Upper lobe of left lung (tissue), 6 donors: ENCODE data around the gene SENP2. TPM values are rescaled to one million over a fixed set of nuclear protein-coding genes. Genes with fewer than 3 reads are reported as not detected.
A peak's percentile ranks its signal among the peaks of the same experiment; 100 is the strongest.
"Not testable (repeated sequence)": the region's sequence is repeated elsewhere in the genome, so short reads cannot be mapped to it uniquely, and the experiment has no call there.

Experiments
- ATAC-seq, 2 donors: fragments of 200-7000 bp; cut with Tn5 transposase; one replicate each; pipeline ENCODE4 v1.9.1; 2022; ENCODE audit warnings: mild to moderate bottlenecking in 2 of 2, moderate library complexity in 2 of 2; ENCODE audit not compliant: low FRiP score in 2 of 2
- DNase-seq, 2 donors: peaks; one replicate each; pipeline ENCODE4 v3.0.0-alpha.2; 2019 to 2020
- H3K27ac ChIP-seq, 4 donors: fragments of 200-600 bp; sonication (generic); one replicate each; pipeline ENCODE4 v1.5.1; 2016 to 2019
- H3K27me3 ChIP-seq, 4 donors: fragments of 200-600 bp; sonication (generic); one replicate each; pipeline ENCODE4 v1.5.1; 2017 to 2019
- H3K36me3 ChIP-seq, 4 donors: fragments of 200-600 bp; sonication (generic); one replicate each; pipeline ENCODE4 v1.5.1; 2016 to 2019
- H3K4me1 ChIP-seq, 4 donors: fragments of 200-600 bp; sonication (generic); one replicate each; pipeline ENCODE4 v1.5.1; 2018 to 2019
- H3K4me3 ChIP-seq, 4 donors: fragments of 200-600 bp; sonication (generic); one replicate each; pipeline ENCODE4 v1.5.1; 2017 to 2019; ENCODE audit warnings: mild to moderate bottlenecking in 2 of 4, moderate library complexity in 1 of 4
- H3K9me3 ChIP-seq, 4 donors: fragments of 200-600 bp; sonication (generic); one replicate each; pipeline ENCODE4 v1.5.1; 2018 to 2019
- EP300 ChIP-seq, 4 donors: sonication (generic); formaldehyde crosslinking; IDR thresholded peaks; one replicate each; pipeline ENCODE4 v1.5.1; 2017; ENCODE audit warnings: antibody characterized with exemption in 4 of 4, control low read depth in 2 of 4
- POLR2A ChIP-seq, 4 donors: fragments of 450-650 bp; IDR thresholded peaks; one replicate each; pipeline ENCODE4 v1.5.1; 2016 to 2017; ENCODE audit warnings: antibody characterized with exemption in 4 of 4, mild to moderate bottlenecking in 2 of 4
- POLR2AphosphoS5 ChIP-seq, 2 donors: sonication (generic); formaldehyde crosslinking; IDR thresholded peaks; one replicate each; pipeline ENCODE4 v1.5.1; 2017; ENCODE audit warnings: antibody characterized with exemption in 2 of 2
- WGBS, 2 donors: methylation state at CpG; one replicate each; pipeline ENCODE4 v1.1.5; 2017 to 2018; 5-methylcytosine and 5-hydroxymethylcytosine counted together
- total RNA-seq, 6 donors: library from RNA; depleted of rRNA in 4 of 6; stranded (reverse); fragments of >200 nt in 4 of 6; gene quantifications; one replicate each; pipeline versions ENCODE4 v1.1.0 to v1.2.1, GENCODE V29; 2016 to 2021
- TF ChIP-seq, protein P1 (sequence below), 6 experiments: fragments of 450-650 bp in 4 of 6; fragments of 200-600 bp in 2 of 6; sonication (generic) in 2 of 6; IDR thresholded peaks; one replicate each; pipeline ENCODE4 v1.5.1; 2016 to 2019; ENCODE audit warnings: antibody characterized with exemption in 6 of 6
- donor health status: DM: no; HTN: no; CAD: no; lungs with moderate emphysema.
- donor health status: DM: no; HTN: yes; CAD: no; lungs with severe emphysema.

Gene SENP2
- total RNA-seq, 6 donors from 2014 or later: 18.9 to 42.2 (median 31.6) TPM

DNA sequence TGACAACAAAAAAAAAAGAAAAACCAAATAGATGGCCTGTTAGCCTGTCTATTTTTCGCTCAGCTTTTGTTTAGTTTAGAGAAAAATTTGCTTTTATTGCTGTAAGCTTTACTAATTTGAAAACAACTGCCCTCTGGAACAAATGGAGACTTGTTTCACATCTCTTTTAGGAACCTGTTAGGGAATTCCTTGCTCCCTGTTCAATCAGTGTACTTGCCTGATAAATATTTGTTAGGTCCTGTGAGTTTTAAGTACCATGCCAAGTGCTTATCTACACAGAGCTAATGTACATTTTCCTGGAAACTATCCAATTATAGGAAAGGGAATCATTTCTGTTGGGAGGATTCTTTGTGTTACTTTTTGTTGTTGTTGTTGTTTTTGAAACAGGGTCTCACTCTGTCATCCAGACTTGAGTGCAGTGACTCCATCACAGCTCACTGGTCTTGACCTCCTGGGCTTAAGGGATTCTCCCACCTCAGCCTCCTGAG is 30.2 kb upstream of the SENP2 start:
- no peaks in the 10 kb centered on the region for H3K36me3 ChIP-seq
- no peaks in the 10 kb centered on the region for H3K9me3 ChIP-seq
- H3K27me3 ChIP-seq: no peaks in the 10 kb centered on the region
- TF ChIP-seq, protein P1, sequence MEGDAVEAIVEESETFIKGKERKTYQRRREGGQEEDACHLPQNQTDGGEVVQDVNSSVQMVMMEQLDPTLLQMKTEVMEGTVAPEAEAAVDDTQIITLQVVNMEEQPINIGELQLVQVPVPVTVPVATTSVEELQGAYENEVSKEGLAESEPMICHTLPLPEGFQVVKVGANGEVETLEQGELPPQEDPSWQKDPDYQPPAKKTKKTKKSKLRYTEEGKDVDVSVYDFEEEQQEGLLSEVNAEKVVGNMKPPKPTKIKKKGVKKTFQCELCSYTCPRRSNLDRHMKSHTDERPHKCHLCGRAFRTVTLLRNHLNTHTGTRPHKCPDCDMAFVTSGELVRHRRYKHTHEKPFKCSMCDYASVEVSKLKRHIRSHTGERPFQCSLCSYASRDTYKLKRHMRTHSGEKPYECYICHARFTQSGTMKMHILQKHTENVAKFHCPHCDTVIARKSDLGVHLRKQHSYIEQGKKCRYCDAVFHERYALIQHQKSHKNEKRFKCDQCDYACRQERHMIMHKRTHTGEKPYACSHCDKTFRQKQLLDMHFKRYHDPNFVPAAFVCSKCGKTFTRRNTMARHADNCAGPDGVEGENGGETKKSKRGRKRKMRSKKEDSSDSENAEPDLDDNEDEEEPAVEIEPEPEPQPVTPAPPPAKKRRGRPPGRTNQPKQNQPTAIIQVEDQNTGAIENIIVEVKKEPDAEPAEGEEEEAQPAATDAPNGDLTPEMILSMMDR (IDR thresholded peaks at IDR 0.05): no peak
- no peak for TF ChIP-seq EP300 (IDR thresholded peaks at IDR 0.05)
- TF ChIP-seq POLR2AphosphoS5 (IDR thresholded peaks at IDR 0.05): no peak
- no peak for TF ChIP-seq POLR2A (IDR thresholded peaks at IDR 0.05)
- H3K27ac ChIP-seq: peak overlapping the region in 3 of 4 donors; percentile 21 to 85 (median 40)
- ATAC-seq: no peak
- no peak for DNase-seq
- no peak overlapping the region for H3K4me3 ChIP-seq
- WGBS, 2 donors: 62 to 78% methylated on average over 1 of the region's 1 CpG
- H3K4me1 ChIP-seq: peaks cover 4 to 18% (median 6%) of the 10 kb centered on the region in 4 donors

DNA sequence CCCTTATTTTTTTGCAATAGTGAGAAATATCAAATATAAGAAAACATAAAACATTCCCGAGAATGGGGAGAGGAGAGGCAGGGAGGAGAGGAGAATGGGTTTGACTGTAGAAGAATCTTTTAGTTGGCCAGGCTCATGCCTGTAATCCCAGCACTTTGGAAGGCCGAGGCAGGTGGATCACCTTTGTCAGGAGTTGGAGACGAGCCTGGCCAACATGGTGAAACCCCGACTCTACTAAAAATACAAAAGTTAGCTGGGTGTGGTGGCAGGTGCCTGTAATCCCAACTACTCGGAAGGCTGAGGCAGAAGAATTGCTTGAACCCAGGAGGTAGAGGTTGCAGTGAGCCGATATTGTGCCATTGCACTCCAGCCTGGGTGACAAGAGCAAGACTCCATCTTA is 29.5 kb upstream of the SENP2 start:
- peak overlapping the region in 3 of 4 donors; percentile 21 to 85 (median 40) for H3K27ac ChIP-seq
- not testable (repeated sequence) for DNase-seq

DNA sequence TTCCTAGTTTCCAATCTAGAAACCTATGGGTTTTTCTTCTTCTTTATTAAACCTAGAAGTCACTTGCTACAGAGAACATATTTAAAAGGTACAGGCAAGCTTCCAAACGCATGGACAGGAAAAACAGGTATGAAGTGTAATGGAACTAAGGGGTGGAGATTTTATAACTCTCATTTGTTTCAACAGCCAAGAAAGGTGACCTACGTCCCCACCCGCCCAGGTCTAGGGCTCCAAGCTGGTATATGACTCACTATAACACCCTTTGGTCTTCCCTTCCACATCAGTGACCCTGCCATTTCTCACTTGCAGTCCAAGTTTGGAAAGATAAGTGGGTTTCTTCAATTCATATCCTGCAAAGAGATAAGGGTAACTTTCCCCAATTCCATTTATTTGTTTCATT is 27.7 kb upstream of the SENP2 start:
- no peak overlapping the region for H3K4me3 ChIP-seq
- H3K9me3 ChIP-seq: no peaks in the 10 kb centered on the region
- ATAC-seq: peak; percentile 57 to 86
- H3K36me3 ChIP-seq: no peaks in the 10 kb centered on the region
- DNase-seq: peak in 1 of 2 donors; percentile 87
- no peaks in the 10 kb centered on the region for H3K27me3 ChIP-seq
- H3K27ac ChIP-seq: peak overlapping the region; percentile 74 to 85 (median 79)
- WGBS, 2 donors: 68 to 79% methylated on average over 3 of the region's 3 CpGs
- H3K4me1 ChIP-seq: peaks cover 7 to 27% (median 15%) of the 10 kb centered on the region in 4 donors
- TF ChIP-seq, protein P1 (IDR thresholded peaks at IDR 0.05): no peak
- TF ChIP-seq EP300 (IDR thresholded peaks at IDR 0.05): peak in 1 of 4 donors; percentile 61
- peak in 1 of 2 donors; percentile 29 for TF ChIP-seq POLR2AphosphoS5 (IDR thresholded peaks at IDR 0.05)
- no peak for TF ChIP-seq POLR2A (IDR thresholded peaks at IDR 0.05)

More for the DNA sequence above, 29.5 kb upstream of the SENP2 start:
- H3K36me3 ChIP-seq, H3K9me3 ChIP-seq, ATAC-seq, H3K27me3 ChIP-seq, H3K4me3 ChIP-seq: not testable (repeated sequence)
- 76 to 81% methylated on average over 6 of the region's 6 CpGs for WGBS, 2 donors
- peaks cover 6 to 25% (median 13%) of the 10 kb centered on the region in 4 donors for H3K4me1 ChIP-seq

DNA sequence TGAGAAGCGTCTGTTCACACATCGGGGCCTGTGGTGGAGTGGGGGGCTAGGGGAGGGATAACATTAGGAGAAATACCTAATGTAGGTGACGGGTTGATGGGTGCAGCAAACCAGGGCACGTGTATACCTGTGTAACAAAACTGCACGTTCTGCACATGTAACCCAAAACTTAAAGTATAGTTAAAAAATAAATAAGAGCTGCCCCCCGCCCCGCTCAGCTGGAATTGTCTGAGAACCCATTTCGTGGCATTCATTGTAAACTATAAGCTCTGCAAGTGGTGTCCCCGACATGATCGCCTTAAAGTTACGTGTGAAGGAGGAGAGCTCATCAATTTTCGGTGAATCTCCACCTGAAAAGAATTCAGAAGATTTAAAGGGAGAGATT is 26.4 kb upstream of the SENP2 start:
- Histone ChIP-seq H3K36me3 (no peaks in the 10 kb centered on the region), H3K4me3 (no peak overlapping the region), H3K27me3 (no peaks in the 10 kb centered on the region), H3K27ac (peak overlapping the region in 3 of 4 donors; percentile 75 to 85 (median 83)), H3K4me1 (peaks cover 7 to 27% (median 15%) of the 10 kb centered on the region in 4 donors), H3K9me3 (no peaks in the 10 kb centered on the region)
- TF ChIP-seq, protein P1 (IDR thresholded peaks at IDR 0.05): no peak
- TF ChIP-seq POLR2AphosphoS5 (IDR thresholded peaks at IDR 0.05) (no peak), POLR2A (IDR thresholded peaks at IDR 0.05) (no peak), EP300 (IDR thresholded peaks at IDR 0.05) (no peak)
- no peak for ATAC-seq
- DNase-seq: no peak
- 83 to 86% methylated on average over 12 of the region's 12 CpGs for WGBS, 2 donors

DNA sequence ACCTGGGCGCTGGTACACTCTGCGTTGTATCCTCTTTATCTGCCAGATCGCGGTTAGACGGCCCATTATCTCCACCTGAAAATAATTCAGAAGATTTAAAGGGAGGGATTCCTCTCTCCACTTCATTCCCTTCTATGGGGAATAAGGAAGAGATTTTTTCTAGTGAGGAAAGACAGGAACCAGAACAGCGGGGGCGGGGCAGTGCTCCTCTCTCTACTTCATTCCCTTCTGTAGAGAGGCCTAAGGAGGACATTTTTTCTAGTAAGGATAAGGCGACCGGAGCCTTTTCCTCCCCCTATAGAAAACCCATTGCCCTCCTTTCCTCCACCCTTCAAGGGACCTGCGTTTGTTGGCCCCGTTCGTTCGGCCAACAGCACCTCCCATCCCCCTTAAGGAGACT is 25.4 kb upstream of the SENP2 start:
- H3K27me3 ChIP-seq: no peaks in the 10 kb centered on the region
- H3K4me1 ChIP-seq: peaks cover 7 to 21% (median 15%) of the 10 kb centered on the region in 4 donors
- TF ChIP-seq POLR2AphosphoS5 (IDR thresholded peaks at IDR 0.05): no peak
- no peak for TF ChIP-seq EP300 (IDR thresholded peaks at IDR 0.05)
- TF ChIP-seq, protein P1 (IDR thresholded peaks at IDR 0.05): no peak
- H3K27ac ChIP-seq: peak overlapping the region; percentile 75 to 85 (median 84)
- WGBS, 2 donors: 69 to 81% methylated on average over 13 of the region's 13 CpGs
- peak in 1 of 2 donors; percentile 30 for ATAC-seq
- peak overlapping the region in 1 of 4 donors; percentile 6 for H3K4me3 ChIP-seq
- no peaks in the 10 kb centered on the region for H3K36me3 ChIP-seq
- DNase-seq: no peak
- H3K9me3 ChIP-seq: no peaks in the 10 kb centered on the region
